GM12878 (cell line): Measurements from ENCODE around the gene ZDHHC11. TPM values are rescaled to one million over a fixed set of nuclear protein-coding genes. Genes with fewer than 3 reads are reported as not detected.

ENCODE experiments used
- ATAC-seq: fragments of 200-7000 bp; cut with Tn5 transposase; 3 replicates; pipeline ENCODE4 v1.9.1; 2020; ENCODE audit warnings: mild to moderate bottlenecking, moderate library complexity
- BruUV-seq: library from RNA; stranded (reverse); fragments of 400-500 nt; replicated peaks from 2 replicates; lab custom pipeline; 2021; lab: Mats Ljungman, UMichigan
- CTCF ChIA-PET: fragments of 300-600 bp; sonication (Branson Sonifier 250); formaldehyde crosslinking; extraction: SDS; loops from one replicate; lab custom pipeline; 2021; ENCODE audit warnings: inconsistent platforms; lab: Yijun Ruan, JAX
- POLR2A ChIA-PET: fragments of 350-600 bp; formaldehyde crosslinking; extraction: SDS; loops from one replicate; lab custom pipeline; 2021; ENCODE audit warnings: inconsistent platforms; lab: Charles Lee
- RAD21 ChIA-PET: fragments of 300-600 bp; sonication (Branson Sonifier 250); formaldehyde crosslinking; loops from one replicate; lab custom pipeline; 2023; ENCODE audit warnings: antibody characterized with exemption; ENCODE audit not compliant: unreplicated experiment; lab: Charles Lee
- SMC1A ChIA-PET: fragments of 300-600 bp; sonication (Branson Sonifier 250); formaldehyde crosslinking; loops from one replicate; lab custom pipeline; 2023; ENCODE audit not compliant: unreplicated experiment, uncharacterized antibody; lab: Charles Lee
- DNase-seq: peaks from one replicate; pipeline ENCODE4 v3.0.0-alpha.2; 2011; ENCODE audit warnings: low read depth, low spot score
- FAIRE-seq: peaks from 3 replicates; lab custom pipeline; 2011; peaks lifted over from hg19 to GRCh38; lab: Jason Lieb, UNC
- H2AFZ ChIP-seq: 2 replicates; pipeline ENCODE4 v1.6.0; 2011; ENCODE audit warnings: low read depth, low read length, control low read depth; ENCODE audit not compliant: control insufficient read depth
- H3K27ac ChIP-seq: 2 replicates; pipeline ENCODE4 v1.5.1; 2011; ENCODE audit warnings: control low read depth; ENCODE audit not compliant: control insufficient read depth, insufficient read depth
- H3K27me3 ChIP-seq, 2 experiments: replicated peaks in 1 of 2; 2 replicates each; pipeline versions ENCODE4 v1.6.0 to v1.6.1; 2011; ENCODE audit warnings: low read length in 1 of 2; ENCODE audit not compliant: control insufficient read depth in 2 of 2, insufficient read depth in 2 of 2
- H3K36me3 ChIP-seq, 2 experiments: 2 replicates each; pipeline ENCODE4 v1.5.1; 2011; ENCODE audit warnings: low read length in 1 of 2; ENCODE audit not compliant: control insufficient read depth in 2 of 2, insufficient read depth in 2 of 2
- H3K4me1 ChIP-seq: 2 replicates; pipeline ENCODE4 v1.6.1; 2011; ENCODE audit warnings: mild to moderate bottlenecking, low read length, moderate library complexity, mixed read lengths; ENCODE audit not compliant: control insufficient read depth, insufficient read depth
- H3K4me2 ChIP-seq: 2 replicates; pipeline ENCODE4 v1.6.0; 2011; ENCODE audit warnings: control low read depth; ENCODE audit not compliant: control insufficient read depth, insufficient read depth
- H3K4me3 ChIP-seq: fragments of 200-600 bp; sonication (generic); 2 replicates; pipeline ENCODE4 v1.5.1; 2016
- H3K79me2 ChIP-seq: 2 replicates; pipeline ENCODE4 v1.6.0; 2011; ENCODE audit warnings: low read length; ENCODE audit not compliant: control insufficient read depth, insufficient read depth
- H3K9ac ChIP-seq: 2 replicates; pipeline ENCODE4 v1.8.0; 2011; ENCODE audit warnings: low read length, control low read depth, mixed read lengths; ENCODE audit not compliant: control insufficient read depth, insufficient read depth
- H3K9me3 ChIP-seq: replicated peaks from 3 replicates; pipeline ENCODE4 v1.5.1; 2011; ENCODE audit warnings: mild to moderate bottlenecking, low read length; ENCODE audit not compliant: control insufficient read depth, insufficient read depth
- H4K20me1 ChIP-seq: 2 replicates; pipeline ENCODE4 v1.6.0; 2011; ENCODE audit not compliant: control insufficient read depth, insufficient read depth
- E2F8 ChIP-seq: fragments of 450-650 bp; IDR thresholded peaks from 2 replicates; pipeline ENCODE4 v1.6.1; 2018; ENCODE audit warnings: mild to moderate bottlenecking, low read depth, moderate library complexity; ENCODE audit not compliant: partially characterized antibody
- POLR2AphosphoS2 ChIP-seq: IDR thresholded peaks from 2 replicates; pipeline ENCODE4 v1.6.1; 2011; ENCODE audit warnings: low read depth, mild to moderate bottlenecking, low read length, improper control_type of control experiment, moderate library complexity
- ZNF384 ChIP-seq: IDR thresholded peaks from 2 replicates; pipeline ENCODE4 v1.6.1; 2012; ENCODE audit warnings: low read depth, mild to moderate bottlenecking, low read length, improper control_type of control experiment, borderline replicate concordance
- ZZZ3 ChIP-seq: IDR thresholded peaks from 2 replicates; pipeline ENCODE4 v1.6.1; 2011; ENCODE audit warnings: low read depth; ENCODE audit not compliant: control insufficient read depth, insufficient read length
- WGBS: methylation state at CpG from one replicate; pipeline ENCODE4 v1.1.6; 2016; ENCODE audit warnings: low lambda C conversion rate; ENCODE audit not compliant: insufficient replicate concordance, insufficient coverage; ENCODE audit errors: missing lambda C conversion rate; 5-methylcytosine and 5-hydroxymethylcytosine counted together
- in situ Hi-C: fragments of 300-500 bp; cut with MboI; formaldehyde crosslinking; loops from 9 replicates; pipeline ENCODE4 v1.14.3; 2018; ENCODE audit warnings: mixed read lengths
- intact Hi-C: fragments of 100-400 bp; cut with micrococcal nuclease; formaldehyde crosslinking; loops from one replicate; pipeline ENCODE4 v1.14.2; 2022; ENCODE audit not compliant: unreplicated experiment
- polyA plus RNA-seq, 11 experiments: library from polyadenylated mRNA; depleted of rRNA in 4 of 11; unstranded in 6 of 11; stranded (reverse) in 5 of 11; fragments of >200 nt; fragmentation: Nextera tagmentation in 4 of 11; fragmentation: Illumina TruSeq in 1 of 11; extraction: Ambion mirVana in 4 of 11; extraction: Trizol in 1 of 11; gene quantifications; 1 replicate in 1 of 11; 2 replicates in 10 of 11; pipeline versions ENCODE4 v1.2.1 to v1.2.3, GENCODE V29; 2011 to 2016; ENCODE audit warnings: inconsistent platforms in 2 of 11, missing spikeins in 2 of 11, low read depth in 1 of 11
- total RNA-seq, 4 experiments: library from RNA; depleted of rRNA in 3 of 4; stranded (reverse); fragments of >200 nt in 3 of 4; fragmentation: Illumina TruSeq in 1 of 4; extraction: Trizol in 1 of 4; gene quantifications; 2 replicates each; pipeline versions ENCODE4 v1.2.1 to v1.2.3, GENCODE V29; 2013 to 2021

Gene ZDHHC11
- total and polyA plus RNA-seq, 10 of the 15 experiments (the other 5 are each of a cell fraction or from before 2014, with no cell fraction given) = 0.04 to 1.4 (median 0.30) TPM

- POLR2A ChIA-PET = no interaction called here
Measured at GRCh38 chr5:820245-820644, 30.5 kb downstream of the ZDHHC11 start.

More at GRCh38 chr5:820245-820644, 30.5 kb downstream of the ZDHHC11 start:
- RAD21 ChIA-PET = no interaction called here
- H3K4me2 ChIP-seq = no peak overlapping the region
- no peak overlapping the region for H3K4me3 ChIP-seq
- BruUV-seq = no TSS peak
- H3K36me3 ChIP-seq = no peaks in the 10 kb centered on the region
- in situ Hi-C loops = no loop called here
- no peak for DNase-seq
- no peak overlapping the region for H3K9ac ChIP-seq
- no peaks in the 10 kb centered on the region for H3K9me3 ChIP-seq
- TF ChIP-seq ZNF384 (no peak), POLR2AphosphoS2 (no peak), ZZZ3 (no peak), E2F8 (no peak)
- H3K79me2 ChIP-seq = no peaks in the 10 kb centered on the region
- no peaks in the 10 kb centered on the region for H3K27me3 ChIP-seq
- no peak for ATAC-seq
- intact Hi-C loops = no loop called here
- no peaks in the 10 kb centered on the region for H4K20me1 ChIP-seq
- 11% methylated on average over 3 of the region's 3 CpGs for WGBS
- CTCF ChIA-PET = interaction anchor here (1.1 kb wide), 1 partner anchor 120 kb away, joined by 3 read pairs; no protein-coding TSS in a partner anchor
- H3K27ac ChIP-seq = no peak overlapping the region
- SMC1A ChIA-PET = no interaction called here
- H2AFZ ChIP-seq = no peak overlapping the region
- no peak for FAIRE-seq
- H3K4me1 ChIP-seq = no peaks in the 10 kb centered on the region
